Inferior parietal cortex (tissue), 1 donor: ENCODE data around the gene BATF2.
"Not testable (repeated sequence)": the region's sequence is repeated elsewhere in the genome, so short reads cannot be mapped to it uniquely, and the experiment has no call there.

ENCODE experiments used
- DNase-seq: peaks from one replicate; pipeline ENCODE4 v3.0.0-alpha.2; 2016; ENCODE audit errors: extremely low spot score

The BATF2 gene

DNA sequence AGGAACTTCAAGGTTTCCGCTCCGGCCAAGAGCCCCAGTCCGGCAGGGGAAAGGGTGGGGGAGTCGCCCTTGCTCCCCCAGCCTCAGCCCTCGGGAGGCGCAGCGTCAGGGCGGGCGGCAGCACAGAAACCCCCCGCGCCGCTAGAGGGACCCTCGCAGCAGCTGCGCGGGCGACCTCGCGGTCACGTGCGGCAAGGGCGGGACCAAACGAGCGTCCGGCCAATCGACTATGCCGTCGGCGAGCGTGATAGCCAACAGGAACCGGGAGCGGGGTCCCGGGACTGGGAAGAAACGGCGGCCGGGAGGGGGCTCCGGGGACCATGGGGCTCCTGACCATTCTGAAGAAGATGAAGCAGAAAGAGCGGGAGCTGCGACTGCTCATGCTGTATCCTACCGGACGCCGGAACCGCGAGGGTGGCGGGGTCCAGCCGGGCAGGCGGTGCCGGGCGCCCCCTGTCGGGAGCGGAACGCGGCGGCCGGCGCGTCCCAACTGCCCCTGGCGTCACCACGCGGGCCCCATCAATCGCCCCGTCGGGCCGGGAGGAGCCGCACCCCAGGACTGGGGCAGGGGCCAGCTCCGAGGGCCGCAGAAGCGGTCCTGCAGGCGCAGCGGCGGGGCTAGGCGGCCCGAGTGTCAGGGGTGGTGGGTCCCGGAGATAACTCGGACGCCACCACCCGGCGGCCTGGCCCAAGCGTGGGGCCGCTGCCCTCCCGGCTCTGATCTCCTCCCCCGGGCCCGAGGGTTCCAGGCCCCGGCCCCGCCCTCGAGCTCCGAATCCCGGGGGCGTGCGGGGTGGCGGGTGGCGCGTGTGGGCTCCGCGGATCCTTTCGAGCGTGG lies 17.3 kb upstream of the BATF2 start, which contains the start of gene ARL2:
Gene ARL2, plus strand, starts transcription at position 273 of the 838 bp plus-strand sequence. Its CDS starts 48 bp downstream, at position 321.
- peak; percentile 92 for DNase-seq

DNA sequence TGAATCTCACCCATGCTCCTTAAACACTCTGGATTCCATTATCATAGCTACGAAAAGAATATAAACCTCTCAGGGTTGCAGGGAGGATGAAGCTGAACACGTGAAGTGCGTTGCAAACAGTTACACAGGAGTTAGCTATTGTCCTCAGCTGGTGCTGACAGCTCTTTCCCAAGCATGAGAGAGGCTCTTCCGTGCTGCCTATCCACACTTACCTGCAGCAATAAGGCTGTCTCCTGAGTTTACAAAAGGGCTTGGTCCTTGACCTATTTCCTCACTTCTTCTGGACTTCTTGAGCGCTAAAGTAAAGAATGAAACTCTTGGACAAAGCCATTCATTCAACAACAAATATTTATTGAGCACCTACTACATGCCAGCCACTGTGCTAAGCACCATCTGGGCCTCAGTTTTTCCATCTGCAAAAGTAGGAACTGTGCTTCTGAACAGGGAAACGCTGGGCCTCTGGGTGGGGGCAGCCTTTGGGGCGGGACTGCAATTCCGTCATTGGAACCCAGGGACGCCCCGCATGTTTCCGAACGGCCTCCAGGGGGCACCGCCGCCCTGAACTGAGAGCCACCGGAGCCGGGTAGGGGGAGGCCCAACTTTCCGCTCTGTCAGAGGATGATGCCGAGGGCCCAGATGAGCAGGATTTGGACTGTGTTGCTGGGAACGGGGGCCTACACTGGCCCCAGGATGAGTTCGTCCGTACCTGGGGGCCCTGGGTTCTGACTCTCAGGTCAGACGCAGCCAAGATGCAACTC lies 16.5 kb upstream of the BATF2 start:
- peak; percentile 86 for DNase-seq

DNA sequence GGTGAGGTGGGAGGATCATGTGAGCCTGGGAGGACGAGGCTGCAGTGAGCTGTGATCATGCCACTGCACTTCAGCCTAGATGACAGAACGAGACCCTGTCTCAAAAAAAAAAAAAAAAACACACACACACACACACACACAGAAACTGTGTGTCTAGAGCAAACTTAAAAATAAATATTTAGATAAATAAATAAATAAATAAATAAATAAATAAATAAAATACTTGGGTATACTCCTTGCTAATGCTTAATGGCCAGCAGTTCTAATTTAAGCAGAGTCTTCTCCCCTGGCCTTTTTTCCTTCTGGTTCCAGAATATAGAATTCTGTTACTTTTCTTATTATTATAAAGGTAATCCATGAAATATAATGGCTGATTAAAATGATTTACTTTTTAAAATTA lies 12.1 kb upstream of the BATF2 start:
- DNase-seq = no peak

DNA sequence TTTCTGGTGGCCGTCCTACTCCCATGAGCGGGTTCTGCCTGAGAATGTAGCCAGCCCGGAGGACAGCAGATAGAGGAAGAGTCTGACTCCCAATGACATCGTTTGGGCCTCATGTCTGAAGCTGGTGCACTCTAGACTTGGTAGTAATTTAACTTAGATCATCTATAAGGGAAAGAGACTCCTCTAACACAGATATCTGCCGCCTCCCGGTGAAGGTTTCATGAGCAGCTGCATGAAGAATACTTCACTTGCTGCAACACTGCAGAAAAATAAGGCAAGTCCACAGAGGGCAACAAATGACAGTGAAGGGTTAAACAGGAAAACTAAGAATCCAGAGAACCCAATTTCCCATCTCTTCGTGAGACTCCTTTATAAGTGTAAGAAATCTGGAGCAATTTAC lies 11.2 kb upstream of the BATF2 start:
- DNase-seq = no peak

DNA sequence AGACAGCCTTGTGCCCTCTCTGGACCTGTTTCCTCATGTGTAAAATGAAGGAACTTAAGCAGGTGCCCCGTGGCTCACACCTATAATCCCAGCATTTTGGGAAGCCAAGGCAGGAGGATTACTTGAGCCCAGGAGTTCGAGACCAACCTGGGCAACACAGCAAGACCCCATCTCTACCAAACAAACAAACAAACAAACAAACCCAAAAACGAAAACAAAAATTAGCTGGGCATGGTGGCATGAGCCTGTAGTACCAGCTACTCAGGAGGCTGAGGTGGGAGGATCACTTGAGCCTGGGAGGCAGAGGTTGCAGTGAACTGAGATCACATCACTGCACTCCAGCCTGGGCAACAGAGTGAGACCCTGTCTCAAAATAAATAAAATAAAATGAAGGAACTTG lies 7.2 kb upstream of the BATF2 start:
- not testable (repeated sequence) for DNase-seq

DNA sequence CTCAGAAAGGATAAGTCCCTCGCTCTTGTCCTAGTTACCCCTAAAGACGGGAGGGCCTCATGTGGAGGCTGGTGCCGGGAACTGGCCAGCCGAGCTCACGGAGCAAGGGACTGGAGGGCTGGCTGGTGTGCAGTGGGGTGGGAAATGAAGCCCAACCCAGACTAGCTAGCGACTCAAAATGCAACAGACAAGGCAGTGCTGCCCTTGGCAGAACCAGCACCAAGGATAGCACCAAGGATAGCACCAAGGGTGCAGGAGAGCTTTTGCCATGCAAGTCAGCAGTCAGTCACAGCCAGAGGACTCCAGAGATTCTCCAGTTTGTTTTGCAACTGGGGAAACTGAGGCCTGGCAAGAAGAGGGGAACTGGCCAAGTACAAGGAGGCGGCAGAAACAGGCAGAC lies 6.5 kb upstream of the BATF2 start:
- DNase-seq = no peak

DNA sequence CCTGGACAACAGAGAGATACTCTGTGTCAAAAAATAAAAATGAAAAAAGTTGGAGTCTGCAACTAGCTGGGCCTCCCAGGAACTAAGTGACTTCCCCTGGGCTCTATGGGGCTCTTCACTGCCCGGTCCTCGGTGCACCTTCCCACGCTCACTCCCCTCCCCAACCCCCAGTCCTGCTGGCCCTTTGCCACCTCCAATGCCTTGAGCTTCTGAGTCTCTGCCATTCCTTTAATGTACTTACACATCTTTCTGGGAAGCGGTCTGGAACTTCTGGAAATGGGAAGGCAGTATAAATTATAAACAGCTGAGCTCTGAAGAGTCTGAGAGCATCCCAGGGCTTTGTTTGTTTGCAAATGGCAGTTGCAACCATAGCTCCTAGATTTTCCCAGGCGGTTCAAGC lies 5.9 kb upstream of the BATF2 start:
- DNase-seq = no peak

DNA sequence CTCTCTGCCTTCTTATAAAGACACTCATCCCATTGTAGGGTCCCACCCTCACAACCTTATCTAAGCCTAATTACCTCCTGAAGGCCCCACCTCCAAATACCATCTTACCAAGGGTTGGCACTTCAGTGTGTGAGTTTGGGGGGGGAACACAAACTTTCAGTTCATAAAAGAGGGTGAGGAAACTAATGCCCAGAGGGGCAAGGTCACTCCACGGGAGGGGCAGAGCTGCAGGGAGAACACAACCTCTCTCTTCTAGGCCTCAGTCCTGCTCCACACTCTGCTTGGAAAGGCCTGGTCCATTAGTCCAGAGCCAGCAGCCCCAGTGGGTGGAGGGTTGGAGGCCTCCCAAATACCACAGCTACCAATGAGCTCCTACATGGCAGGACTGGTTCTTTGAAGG lies 2.7 kb upstream of the BATF2 start:
- no peak for DNase-seq

DNA sequence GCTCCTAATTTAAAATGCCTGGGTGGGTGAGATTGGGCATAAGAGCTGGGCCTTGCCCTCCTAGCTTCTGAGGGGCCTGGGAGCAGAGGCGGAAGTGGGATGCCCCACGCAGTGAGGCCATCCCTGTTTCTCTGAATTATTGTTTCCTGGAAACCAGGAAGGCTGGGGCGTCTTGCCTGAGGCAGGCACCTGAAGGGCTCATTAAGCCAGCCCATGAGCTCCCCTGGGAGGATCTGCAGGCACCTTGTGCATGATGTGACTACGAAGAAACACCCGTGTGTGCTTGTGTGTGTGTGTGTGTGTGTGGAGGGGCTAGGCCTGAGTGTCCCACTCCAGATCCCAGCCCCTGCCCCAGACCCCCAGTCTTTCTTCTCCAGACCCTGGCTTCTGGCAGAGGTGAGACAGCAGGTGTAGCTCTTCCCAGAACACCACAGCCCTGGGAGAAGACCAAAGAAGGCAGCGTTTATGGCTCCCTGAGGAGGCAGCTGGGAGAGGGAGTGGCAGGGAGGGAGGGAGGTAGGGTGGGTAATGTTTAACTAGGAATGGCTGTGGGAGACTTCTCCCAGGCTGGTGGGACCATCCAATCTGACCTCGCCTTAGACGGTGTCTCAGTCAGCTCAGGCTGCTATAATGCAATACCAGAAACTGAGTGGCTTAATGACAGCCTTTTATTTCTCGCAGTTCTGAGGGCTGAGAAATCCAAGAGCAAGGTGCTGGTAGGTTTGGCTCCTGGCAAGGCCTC lies 2.1 kb upstream of the BATF2 start:
- DNase-seq = no peak

DNA sequence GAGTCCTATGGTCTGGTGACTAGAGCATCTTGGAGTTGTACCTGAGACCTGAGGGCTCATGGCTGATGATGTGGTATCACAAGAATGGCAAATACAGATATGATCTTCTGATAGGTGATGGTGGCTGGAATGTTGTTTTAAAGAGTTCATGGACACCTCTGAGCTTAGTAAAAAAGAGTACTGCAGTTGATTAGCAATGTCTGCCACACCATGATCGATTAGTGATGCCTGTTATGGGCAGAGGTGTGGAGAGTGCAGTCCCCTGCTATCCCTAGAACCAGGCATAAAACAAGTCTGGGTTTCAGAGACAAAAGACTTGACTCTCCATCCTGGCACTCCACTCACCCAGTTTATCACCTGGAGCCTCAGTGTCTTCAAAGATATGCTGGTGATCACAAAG lies 1.4 kb upstream of the BATF2 start:
- DNase-seq = no peak

DNA sequence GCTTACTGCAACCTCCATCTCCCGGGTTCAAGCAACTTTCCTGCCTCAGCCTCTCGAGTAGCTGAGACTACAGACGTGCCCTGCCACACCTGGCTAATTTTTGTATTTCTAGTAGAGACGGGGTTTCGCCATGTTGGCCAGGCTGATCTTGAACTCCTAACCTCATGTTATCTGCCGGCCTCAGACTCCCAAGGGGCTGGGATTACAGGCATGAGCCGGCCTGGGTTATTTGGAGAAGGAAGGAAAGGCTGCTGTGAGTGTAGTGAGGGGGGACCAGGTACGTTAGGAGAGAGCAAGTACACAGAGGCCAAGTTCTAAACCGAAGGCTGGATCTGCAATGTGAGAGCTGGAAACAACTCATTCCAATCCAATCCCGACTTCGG lies 453 bp downstream of the BATF2 start:
- no peak for DNase-seq

DNA sequence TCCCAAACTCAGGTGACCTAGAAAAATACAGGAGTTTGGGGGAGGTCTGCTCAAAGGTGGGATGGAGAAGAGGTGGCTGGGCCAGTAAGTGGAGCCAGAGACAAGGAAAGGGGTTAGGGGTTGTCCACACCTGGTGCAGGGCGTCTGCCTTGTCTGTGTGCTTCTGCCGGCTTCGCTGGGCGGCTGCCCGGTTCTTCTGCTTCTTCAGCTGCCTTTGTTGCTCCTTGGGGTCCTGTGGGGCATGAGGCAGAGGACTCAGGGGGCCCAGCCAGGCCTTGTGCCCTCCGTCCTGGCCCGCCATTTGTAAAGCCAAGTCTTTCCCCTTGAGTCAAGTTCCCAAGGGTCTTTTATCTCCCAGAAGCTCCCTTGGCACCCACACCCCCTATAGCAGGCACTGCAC lies 2.5 kb downstream of the BATF2 start:
- no peak for DNase-seq

DNA sequence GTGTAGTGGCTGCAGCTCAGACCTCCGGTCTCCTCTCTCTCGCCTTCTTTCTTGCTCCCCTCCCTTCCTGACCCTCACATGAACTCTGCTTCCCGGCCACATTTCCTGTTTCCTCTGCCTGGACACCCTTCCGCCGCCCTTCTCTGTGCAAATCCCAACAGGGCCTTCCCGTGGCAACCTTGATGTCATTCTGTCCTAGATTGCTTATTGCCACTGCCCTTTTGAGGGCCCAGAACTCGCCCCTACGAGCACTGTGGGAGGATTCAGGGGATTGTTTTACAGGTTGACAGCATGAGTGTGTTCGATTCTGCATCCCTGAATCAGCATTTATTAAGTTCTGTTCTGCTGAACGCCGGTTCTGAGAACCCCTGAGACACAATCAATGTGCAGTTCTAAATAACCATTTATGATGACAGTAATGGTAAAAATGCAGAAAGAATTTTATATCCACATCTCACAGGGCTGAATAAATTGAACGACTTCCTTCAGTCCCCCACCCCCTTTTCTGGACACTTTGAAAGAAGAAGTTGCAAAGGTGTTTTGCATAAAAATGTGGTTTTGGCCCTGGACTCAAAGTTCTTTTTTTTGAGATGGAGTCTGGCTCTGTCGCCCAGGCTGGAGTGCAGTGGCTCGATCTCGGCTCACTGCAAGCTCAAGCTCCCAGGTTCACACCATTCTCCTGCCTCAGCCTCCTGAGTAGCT lies 6.4 kb downstream of the BATF2 start:
- no peak for DNase-seq

DNA sequence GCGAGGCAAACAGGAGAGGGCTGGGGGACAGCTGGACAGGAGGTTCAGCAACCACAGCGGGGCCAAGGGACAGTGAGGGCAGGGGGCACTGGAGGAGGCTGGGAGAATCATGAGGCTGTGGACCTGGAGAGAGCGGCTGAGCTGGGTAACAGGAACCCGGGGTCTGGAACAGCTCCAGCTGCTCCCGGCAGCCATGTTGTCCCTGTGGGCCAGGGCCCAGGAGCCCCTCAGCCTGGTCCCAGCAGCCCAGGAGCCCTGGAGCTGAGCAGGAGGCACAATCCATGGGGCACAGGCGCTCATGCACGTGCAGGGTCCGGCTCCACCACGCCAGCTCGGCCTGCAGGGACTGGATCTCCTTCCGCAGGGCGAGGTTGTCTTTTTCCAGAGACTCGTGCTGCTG lies 7.4 kb downstream of the BATF2 start:
- no peak for DNase-seq

DNA sequence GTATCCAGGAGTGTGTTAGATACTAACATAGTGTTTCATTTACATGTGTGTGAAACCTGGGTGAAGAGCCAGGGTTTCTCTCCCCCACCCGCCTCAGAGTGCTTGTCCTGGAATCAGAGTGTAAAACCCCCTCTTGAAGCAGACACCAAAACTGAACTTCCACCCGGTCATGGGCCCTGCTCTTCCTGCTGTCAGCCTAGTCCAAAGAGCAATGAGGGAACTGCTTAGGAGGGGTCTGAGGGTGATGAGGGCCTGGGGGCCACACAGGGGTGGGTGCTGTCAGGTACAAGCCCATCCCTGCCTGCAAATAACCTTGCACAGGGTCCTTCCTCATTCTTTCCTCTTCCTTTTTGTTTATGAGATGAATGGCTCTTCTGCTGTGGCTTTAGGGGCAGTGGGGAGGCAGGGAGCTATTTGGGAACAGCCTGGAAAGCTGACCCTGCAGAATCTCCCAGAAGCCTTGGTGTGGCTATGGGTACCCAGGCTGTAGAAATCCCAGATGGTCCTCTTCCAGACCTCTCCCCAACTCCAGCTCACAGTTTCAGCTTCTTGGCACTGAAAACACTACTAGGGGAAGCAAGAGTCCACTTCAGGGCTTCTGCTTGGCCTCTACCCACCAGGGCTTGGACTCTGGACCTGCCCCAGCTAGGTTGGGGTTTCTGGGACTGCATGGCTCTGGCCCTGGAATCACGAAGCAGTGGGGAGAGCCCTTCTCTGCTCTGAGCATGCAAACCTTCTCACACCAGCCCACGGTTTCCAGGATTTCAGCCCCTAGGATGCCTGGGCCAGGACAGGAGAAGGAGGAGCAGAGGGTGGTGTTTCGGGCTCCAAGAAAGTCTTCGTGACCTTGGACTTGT lies 8.5 kb downstream of the BATF2 start:
- no peak for DNase-seq

DNA sequence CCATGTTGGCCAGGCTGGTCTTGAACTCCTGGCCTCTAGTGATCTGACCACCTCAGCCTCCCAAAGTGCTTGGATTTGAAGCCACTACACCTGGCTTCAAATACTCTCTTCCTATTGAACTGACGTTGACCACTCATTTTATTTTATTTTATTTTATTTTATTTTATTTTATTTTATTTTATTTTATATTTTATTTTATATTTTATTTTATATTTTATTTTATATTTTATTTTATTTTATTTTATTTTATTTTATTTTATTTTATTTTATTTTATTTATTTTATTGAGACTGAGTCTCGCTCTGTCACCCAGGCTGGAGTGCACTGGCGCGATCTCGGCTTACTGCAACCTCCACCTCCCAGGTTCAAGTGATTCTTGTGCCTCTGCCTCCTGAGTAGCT lies 13.4 kb downstream of the BATF2 start:
- not testable (repeated sequence) for DNase-seq

DNA sequence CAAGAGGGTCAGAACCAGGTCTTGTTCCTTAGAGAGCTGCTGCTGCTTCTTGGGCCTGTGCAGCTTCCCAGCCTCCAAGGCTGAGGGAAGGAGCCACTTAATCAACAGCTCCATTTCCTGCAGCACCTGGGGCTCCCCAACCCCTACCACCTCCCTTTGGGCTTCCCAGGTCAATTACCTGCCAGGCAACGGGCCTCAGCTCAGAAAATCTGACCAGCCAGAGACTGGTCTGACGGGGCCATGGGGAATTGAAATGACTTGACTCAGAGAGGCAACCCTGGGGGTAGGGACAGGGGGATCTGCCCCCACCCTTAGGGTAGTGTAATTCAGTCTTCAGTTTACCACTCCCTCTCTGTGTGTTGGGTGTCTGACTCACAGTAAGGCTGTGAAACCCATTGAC lies 20.1 kb downstream of the BATF2 start:
- no peak for DNase-seq

DNA sequence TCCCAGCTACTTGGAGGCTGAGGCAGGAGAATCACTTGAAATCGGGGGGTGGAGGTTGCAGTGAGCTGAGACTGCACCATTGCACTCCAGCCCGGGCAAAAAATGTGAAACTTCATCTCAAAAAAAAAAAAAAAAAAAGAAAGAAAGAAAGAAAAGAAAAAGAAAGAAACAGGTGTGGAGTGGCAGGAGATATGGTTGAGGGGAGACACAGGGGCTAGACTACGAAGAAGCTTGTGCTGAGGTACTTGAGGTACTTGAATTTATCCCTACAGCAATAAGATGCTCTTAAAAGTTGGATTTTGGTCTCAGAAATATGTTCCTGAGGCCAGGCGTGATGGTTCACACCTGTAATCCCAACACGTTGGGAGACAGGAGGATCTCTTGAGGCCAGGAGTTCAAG lies 22.6 kb downstream of the BATF2 start:
- DNase-seq = no peak

DNA sequence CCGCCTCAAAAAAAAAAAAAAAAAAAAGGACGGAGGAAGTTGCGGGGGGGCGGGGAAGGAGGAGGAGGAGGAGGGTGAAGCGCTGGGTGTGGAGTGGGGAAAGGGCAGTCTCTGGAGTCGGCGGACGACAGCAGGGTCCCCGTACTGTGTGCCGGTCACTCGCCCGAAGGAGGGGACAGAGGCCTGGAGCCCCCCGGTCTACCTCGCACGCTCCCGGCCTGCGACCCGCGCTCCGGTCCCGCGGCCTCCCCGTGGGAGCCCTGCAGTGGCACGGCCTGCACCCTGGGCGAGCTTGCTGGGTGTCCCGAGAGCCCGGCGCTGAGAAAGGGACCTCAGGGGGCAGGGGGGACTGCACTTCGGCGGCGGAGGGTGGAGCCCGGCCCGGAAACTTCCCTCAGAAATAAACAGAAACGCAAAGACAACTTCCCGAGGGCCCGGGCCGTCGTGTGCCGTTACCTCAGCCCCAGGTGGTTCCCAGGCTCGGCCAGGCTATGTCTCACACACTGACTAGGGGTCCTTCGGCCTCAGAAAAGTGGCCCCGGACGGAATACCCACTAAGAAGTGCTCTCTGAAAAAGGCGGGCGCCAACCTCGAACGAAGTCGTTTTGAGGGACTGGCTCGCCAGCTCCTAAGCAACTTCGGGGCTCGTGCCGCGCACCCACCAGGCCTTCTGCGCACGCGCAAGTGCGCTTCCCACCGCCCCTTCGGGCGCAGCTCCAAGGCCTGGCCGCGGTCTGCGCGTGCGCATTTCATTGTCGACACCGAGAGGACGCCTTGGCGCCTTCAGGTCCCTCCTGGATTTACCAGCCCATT lies 25.1 kb downstream of the BATF2 start, which contains the start of gene MAJIN:
Gene MAJIN, minus strand, starts transcription at position 688 of the 813 bp plus-strand sequence. CDS start 12,703 bp downstream, outside the sequence.
- peak; percentile 65 for DNase-seq

DNA sequence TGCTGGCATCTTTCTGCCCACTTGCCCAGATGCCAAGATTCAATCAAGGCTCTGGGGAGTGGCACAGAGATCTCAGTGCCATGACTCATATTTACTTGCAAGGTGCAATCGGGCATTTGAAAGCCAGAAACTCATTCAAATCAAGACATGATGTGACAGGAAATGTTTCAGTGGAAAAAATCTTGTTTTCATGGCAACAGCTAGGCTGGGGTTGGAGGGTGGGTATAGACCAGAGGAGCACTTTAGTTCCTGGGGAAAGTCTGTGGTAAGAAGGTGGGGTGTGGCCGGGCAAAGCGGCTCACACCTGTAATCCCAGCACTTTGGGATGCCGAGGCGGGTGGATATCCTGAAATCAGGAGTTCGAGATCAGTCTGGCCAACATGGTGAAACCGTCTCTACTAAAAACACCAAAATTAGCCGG lies 26.0 kb downstream of the BATF2 start:
- DNase-seq = no peak
